AG09309 (cell line): ENCODE results near the gene RNF126.

Experiments used
- DNase-seq: peaks from one replicate; pipeline ENCODE4 v3.0.0-alpha.2; 2010; ENCODE audit warnings: low read depth
- H3K4me3 ChIP-seq: 2 replicates; pipeline ENCODE4 v1.5.1; 2011; ENCODE audit warnings: mild to moderate bottlenecking, low read depth, low read length, moderate library complexity; ENCODE audit not compliant: control insufficient read depth
- CTCF ChIP-seq: IDR thresholded peaks from 2 replicates; pipeline ENCODE4 v1.5.1; 2011; ENCODE audit warnings: mild to moderate bottlenecking, low read depth, low read length, inconsistent platforms; ENCODE audit not compliant: insufficient read depth, control insufficient read depth; ENCODE audit errors: missing control alignments

The RNF126 gene

DNA sequence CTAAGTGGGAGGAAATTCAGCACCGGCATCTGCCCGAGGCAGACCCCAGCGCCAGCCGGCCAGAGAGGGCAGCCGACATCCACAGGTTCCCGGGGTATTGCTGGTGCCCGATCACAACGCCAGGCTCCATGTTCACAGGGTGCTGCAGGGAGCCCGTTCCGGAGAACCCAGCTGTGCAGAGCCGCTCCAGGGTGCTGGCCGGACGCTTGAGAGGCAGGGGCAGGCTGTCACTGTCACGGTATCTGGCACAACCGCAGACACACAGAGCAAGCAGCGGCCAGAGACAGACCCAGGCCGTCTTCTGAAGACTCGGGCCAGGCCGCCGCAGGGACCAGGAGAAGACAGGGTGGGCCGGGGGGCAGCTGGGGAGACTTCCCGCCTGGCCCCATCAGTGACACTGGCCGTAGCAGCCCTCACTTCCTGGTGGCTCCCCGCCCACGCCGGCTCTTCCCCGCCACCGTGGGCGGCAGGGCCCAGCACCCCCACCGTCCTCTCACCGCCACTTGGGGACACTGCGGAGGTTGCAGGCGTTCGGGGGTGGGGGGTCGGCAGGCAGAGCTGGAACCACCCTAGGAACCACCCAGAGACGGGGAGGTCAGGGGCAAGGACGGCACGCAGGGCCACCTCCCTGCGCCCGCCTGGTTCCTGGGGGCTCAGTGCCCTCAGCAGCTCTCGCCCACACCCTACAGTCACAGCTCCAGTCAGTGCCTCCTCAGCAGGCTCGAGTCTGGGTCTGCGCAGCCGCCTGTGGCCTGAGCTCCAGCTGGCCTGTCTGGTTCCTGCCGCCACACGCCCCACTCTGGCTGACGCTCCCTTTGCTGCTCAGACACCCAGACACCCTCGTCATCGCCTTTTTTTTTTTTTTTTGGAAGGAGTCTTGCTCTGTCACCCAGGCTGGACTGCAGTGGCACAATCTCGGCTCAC is 3.8 kb downstream of the RNF126 start:
- no peak for DNase-seq
- no peak overlapping the region for H3K4me3 ChIP-seq
- TF ChIP-seq CTCF, result no peak

DNA sequence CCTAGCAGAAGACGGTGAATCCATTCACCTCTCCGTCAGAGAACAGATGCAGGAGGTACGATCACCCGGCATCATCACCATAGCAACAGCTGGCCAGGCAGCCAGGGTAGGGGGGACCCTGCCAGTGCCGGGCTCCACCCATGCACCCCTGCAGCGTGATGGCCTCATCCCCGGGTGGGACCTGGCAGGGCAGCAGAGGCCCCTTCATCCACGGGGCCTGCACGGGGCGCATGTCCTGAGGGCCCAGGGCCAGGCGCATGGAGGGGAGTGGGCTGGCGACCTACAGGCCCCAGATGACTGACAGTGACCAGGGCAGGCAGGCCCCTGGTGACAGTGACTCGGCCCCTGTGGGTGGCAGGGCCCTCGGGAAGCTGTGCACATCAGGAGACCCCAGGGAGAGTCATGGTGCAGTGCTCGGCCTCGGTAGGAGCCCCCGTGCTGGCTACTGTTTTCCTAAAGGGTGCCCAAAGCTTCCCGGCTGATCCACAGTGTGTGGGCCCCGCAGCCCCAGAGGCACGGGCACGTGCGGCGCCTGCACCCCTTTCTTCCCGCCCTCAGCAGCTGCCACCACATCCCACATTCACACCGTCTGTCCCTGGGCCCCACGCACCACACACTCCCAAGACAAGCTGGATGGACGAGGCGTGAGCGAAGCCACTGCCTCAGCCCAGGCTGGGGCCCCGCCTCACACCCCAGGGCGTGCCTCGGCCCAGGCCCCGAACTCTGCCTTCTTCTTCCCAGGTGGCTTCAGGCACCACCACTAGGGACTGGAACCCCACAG is 4.8 kb downstream of the RNF126 start:
- H3K4me3 ChIP-seq, result no peak overlapping the region
- TF ChIP-seq CTCF, result no peak
- no peak for DNase-seq

DNA sequence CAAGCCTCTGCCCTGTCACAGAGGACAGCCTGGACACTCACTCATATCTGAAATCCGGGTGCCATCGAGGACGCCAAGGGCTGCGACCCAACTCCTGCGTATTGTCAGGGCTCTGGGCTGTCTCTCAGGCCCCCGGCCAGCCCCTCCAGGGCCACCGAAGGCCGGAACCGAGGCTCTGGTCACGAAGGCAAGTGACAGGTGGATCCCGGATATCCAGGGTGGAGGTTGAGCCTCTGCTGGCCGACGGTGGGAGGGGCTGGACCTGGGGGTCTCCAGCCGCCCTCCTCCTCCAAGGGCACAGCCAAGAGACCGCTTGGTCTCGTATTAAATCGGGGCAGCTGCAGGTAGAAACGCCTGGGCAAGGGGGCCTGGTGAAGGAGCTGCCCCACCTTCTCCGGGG is 5.4 kb downstream of the RNF126 start:
- no peak overlapping the region for H3K4me3 ChIP-seq
- TF ChIP-seq CTCF, result no peak
- no peak for DNase-seq

DNA sequence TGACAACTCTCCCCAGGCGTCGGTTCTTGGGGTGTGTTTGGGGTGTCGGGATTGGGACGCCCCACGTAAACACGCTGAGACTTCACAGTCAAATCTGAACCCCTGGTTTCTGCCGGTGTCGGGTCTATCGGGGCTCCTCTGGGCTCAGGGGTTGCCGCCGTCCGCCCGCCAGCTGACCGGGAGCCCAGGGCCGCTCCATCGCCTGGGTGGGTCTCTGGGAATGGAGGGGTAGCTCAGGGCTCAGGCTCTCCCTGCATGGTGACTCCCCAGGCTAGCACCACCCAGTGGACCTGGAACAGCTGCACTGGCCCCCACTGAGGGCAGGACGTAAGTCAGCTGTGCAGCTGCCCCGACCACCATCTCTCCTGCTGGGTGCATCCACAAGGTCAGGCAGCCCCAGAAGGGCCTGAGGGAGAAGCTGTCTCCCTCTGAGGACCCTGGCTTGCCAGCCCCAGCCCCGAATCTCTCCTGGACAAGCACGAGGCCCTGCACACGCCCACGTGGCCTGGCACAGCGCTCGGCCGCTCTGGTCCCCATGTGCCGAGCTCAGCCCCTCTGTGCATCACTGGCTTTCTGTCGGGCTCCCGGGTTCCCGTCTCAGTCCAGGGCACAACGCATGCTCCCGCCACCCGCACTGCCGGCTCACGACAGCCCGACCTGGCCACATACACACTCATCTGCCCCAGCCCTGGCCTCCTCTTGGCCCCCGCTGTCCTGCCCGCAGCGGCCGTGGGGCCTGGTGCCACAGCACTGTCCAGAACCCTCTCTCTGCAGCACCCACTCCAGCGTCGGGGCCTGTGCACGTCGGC is 6.1 kb downstream of the RNF126 start:
- TF ChIP-seq CTCF, result no peak

DNA sequence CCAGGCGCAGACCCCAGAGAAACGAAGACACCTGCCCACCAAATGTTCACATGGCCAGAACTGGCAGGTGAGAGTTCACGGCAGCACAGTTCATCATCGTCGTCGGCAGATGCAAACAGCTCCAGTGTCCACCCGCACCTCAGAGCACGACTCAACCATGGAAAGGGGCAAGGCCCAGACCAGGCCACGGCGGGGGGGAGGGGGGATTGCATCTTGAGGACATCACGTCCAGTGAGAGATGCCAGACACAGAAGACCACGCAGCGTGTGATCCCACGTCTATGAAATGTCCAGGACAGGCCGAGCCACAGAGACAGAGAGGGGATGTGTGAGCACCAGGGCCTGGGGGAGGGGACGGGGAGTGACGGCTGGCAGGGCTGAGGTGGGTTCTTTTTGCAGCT is 7.3 kb downstream of the RNF126 start:
- H3K4me3 ChIP-seq, result no peak overlapping the region
- no peak for TF ChIP-seq CTCF
- DNase-seq, result no peak

More for the DNA sequence above, 6.1 kb downstream of the RNF126 start:
- no peak overlapping the region for H3K4me3 ChIP-seq
- no peak for DNase-seq

DNA sequence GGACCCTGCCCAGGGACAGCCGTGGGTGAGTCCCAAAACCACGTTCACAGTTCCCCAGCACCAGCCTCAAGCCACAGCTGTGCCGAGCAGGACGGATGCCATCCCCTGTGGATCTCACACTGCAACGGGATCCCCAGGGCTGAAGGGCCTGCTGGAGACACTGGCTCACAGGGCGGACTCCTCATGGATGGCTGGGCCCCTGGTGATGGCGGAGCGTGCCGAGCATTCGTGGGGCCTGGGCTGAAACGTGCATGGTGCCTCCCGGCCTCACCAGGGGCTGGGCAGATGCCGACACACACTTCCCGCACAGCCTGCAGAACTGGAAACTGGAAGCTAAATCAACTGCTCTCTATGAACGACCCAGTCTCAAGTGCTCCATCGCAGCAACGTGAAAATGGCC is 9.6 kb downstream of the RNF126 start:
- no peak for DNase-seq
- TF ChIP-seq CTCF, result no peak

More for the DNA sequence above, 9.6 kb downstream of the RNF126 start:
- H3K4me3 ChIP-seq, result no peak overlapping the region
